Activated naive CD8-positive, alpha-beta T cell treated with anti-CD3 and anti-CD28 coated beads, Interleukin-2, amount 10 ng/mL, durations not matched to agents 7 days and 5 days (primary cell): ENCODE data around the gene EFCAB5. TPM values are rescaled to one million over a fixed set of nuclear protein-coding genes. Genes with fewer than 3 reads are reported as not detected.
"Not testable (repeated sequence)": the region's sequence is repeated elsewhere in the genome, so short reads cannot be mapped to it uniquely, and the experiment has no call there.

Source experiments
- ATAC-seq: fragments of 150-1000 bp; cut with Tn5 transposase; one replicate; pipeline ENCODE4 v1.10.0; 2021; ENCODE audit warnings: low read depth, moderate library complexity
- POLR2A ChIA-PET: fragments of 350-600 bp; sonication (Branson Sonifier 250); formaldehyde crosslinking; loops from one replicate; lab custom pipeline; 2021; ENCODE audit warnings: antibody characterized with exemption; lab: Charles Lee
- DNase-seq: peaks from one replicate; pipeline ENCODE4 v3.0.0; 2021
- H3K27ac Mint-ChIP-seq: one replicate; pipeline ENCODE4 v1.8.0; 2022; ENCODE audit warnings: mild to moderate bottlenecking, mixed read lengths
- H3K27me3 Mint-ChIP-seq: one replicate; pipeline ENCODE4 v1.8.0; 2022; ENCODE audit warnings: mild to moderate bottlenecking, moderate library complexity, mixed read lengths
- H3K36me3 Mint-ChIP-seq: one replicate; pipeline ENCODE4 v1.8.0; 2021; ENCODE audit warnings: mild to moderate bottlenecking, mixed read lengths
- H3K4me1 Mint-ChIP-seq: one replicate; pipeline ENCODE4 v1.8.0; 2021; ENCODE audit warnings: mixed read lengths
- H3K4me3 Mint-ChIP-seq: one replicate; pipeline ENCODE4 v1.8.0; 2022; ENCODE audit warnings: mild to moderate bottlenecking, moderate library complexity, mixed read lengths
- H3K9me3 Mint-ChIP-seq: one replicate; pipeline ENCODE4 v1.8.0; 2021; ENCODE audit warnings: mixed read lengths
- total RNA-seq, 2 experiments: library from RNA; stranded (reverse); gene quantifications; one replicate each; pipeline ENCODE4 v1.2.3, GENCODE V29; 2021

Gene EFCAB5
- total RNA-seq, 2 experiments from 2014 or later = 0.74 to 1.3 TPM

DNA sequence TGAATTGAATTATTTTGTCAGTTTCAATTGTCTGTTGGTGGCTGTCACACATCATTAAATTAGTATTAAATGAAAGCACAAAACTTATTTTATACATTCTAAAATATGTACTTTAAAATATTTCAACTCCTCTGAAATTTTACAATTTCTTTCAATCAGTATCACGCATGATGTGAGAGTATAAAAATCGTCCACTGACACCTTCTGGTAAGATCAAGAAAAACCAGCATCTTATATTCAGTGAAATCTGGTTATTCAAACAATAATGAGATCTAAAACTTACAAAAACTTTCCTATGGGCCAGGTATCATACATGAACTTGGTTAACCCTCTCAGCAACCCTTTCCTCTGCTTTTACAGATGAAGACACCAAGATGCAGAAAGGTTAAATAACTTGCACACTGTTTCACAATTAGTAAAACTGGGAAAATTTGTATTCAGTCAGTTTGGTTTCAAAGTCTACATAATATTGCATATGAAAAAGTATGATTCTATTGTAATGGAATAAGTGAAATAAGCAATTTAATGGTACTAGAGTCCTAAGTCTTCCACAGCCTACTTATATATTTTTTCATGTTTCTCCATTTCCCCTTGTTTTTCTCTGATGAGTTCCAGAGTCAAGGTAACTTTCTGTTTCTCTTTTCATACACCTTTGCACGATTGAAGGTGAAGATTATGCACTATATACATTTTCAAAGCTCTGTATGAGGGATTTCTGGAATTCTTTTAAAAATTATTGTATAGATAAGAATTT, 58.7 kb downstream of the EFCAB5 start:
- no peak for DNase-seq
- Mint-ChIP-seq H3K4me1 (peaks cover 9% of the 10 kb centered on the region), H3K27me3 (peaks cover 5% of the 10 kb centered on the region), H3K27ac (no peak overlapping the region), H3K9me3 (no peaks in the 10 kb centered on the region), H3K36me3 (no peaks in the 10 kb centered on the region), H3K4me3 (peak overlapping the region; percentile 46)
- no peak for ATAC-seq
- POLR2A ChIA-PET = no interaction called here

DNA sequence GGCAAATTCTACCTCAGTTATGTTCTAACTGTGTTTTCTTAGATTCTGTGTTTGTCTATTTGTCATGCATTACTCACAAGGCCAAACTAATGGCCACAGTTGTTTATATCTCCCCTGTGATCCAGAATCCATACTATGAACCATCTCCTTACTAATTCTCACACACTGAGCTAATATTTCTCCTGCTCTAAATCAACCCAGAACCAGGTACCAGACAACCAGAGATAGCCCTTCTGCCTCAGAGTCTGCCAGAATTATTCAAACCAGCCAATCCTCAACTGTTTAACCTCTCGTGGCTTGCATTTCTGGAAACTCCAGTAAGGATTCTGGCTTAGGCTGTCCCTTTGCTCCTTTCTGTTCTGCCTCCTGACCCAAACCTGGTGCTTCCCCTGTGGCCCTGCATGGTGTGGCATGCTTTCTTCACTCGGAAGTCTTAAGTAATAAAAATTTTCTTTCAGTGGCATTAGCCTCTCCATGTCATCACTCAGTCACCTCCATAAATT, 59.4 kb downstream of the EFCAB5 start:
- no peaks in the 10 kb centered on the region for H3K9me3 Mint-ChIP-seq
- H3K27ac Mint-ChIP-seq = peak overlapping the region; percentile 44
- POLR2A ChIA-PET = no interaction called here
- no peak for ATAC-seq
- no peak for DNase-seq
- peak overlapping the region; percentile 46 for H3K4me3 Mint-ChIP-seq
- peaks cover 9% of the 10 kb centered on the region for H3K4me1 Mint-ChIP-seq
- no peaks in the 10 kb centered on the region for H3K36me3 Mint-ChIP-seq
- peaks cover 3% of the 10 kb centered on the region for H3K27me3 Mint-ChIP-seq

GRCh38 chr17:30002088-30002487, 60.7 kb downstream of the EFCAB5 start:
- Mint-ChIP-seq H3K4me3 (no peak overlapping the region), H3K27ac (no peak overlapping the region), H3K9me3 (no peaks in the 10 kb centered on the region), H3K27me3 (no peaks in the 10 kb centered on the region), H3K4me1 (peaks cover 9% of the 10 kb centered on the region), H3K36me3 (no peaks in the 10 kb centered on the region)
- DNase-seq (no peak), ATAC-seq (no peak)
- POLR2A ChIA-PET = no interaction called here

GRCh38 chr17:30005709-30006320, 64.4 kb downstream of the EFCAB5 start:
- no peak for ATAC-seq
- no peak for DNase-seq
- POLR2A ChIA-PET = no interaction called here
- no peak overlapping the region for H3K4me3 Mint-ChIP-seq
- peaks cover 3% of the 10 kb centered on the region for H3K4me1 Mint-ChIP-seq
- no peaks in the 10 kb centered on the region for H3K27me3 Mint-ChIP-seq
- H3K9me3 Mint-ChIP-seq = no peaks in the 10 kb centered on the region
- no peaks in the 10 kb centered on the region for H3K36me3 Mint-ChIP-seq
- no peak overlapping the region for H3K27ac Mint-ChIP-seq

GRCh38 chr17:30011934-30012333, 70.5 kb downstream of the EFCAB5 start:
- H3K27ac Mint-ChIP-seq, DNase-seq, POLR2A ChIA-PET, ATAC-seq, H3K4me1 Mint-ChIP-seq, H3K9me3 Mint-ChIP-seq, H3K4me3 Mint-ChIP-seq, H3K36me3 Mint-ChIP-seq: not testable (repeated sequence)
- H3K27me3 Mint-ChIP-seq = peaks cover 16% of the 10 kb centered on the region

DNA sequence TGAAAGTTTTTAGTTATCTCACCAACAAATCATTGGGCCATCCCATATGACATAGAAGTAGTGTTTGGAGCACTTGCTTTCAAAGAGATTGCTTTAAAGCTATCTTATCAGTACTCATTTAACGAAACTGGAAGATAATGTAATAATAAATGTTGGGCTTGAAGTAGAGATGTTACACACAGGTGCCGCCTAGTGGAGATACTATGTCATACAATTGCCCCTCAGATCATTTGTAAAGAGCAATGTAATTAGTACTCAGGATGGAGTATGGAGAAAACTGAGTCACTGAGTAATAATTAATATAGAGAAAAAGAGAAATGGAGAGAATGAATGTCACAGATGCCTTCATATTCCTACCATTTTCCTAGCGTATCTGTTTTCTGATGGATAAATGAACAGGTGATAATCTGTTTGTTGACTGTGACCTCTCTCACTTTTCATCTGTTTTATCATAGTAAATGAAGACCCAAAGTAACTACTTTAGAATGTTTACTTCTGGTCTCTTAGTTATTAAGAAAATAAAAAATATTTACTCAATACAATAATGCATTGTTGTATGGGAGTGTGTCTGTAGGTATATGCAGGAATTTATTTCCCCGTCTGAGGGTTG, 80.4 kb downstream of the EFCAB5 start:
- no peak overlapping the region for H3K27ac Mint-ChIP-seq
- H3K4me1 Mint-ChIP-seq = no peaks in the 10 kb centered on the region
- no peak for ATAC-seq
- H3K27me3 Mint-ChIP-seq = peaks cover 13% of the 10 kb centered on the region
- H3K4me3 Mint-ChIP-seq = no peak overlapping the region
- no peaks in the 10 kb centered on the region for H3K9me3 Mint-ChIP-seq
- POLR2A ChIA-PET = no interaction called here
- DNase-seq = no peak
- H3K36me3 Mint-ChIP-seq = no peaks in the 10 kb centered on the region

- H3K27ac Mint-ChIP-seq, H3K27me3 Mint-ChIP-seq, DNase-seq, H3K36me3 Mint-ChIP-seq, H3K4me1 Mint-ChIP-seq, POLR2A ChIA-PET, H3K4me3 Mint-ChIP-seq, H3K9me3 Mint-ChIP-seq, ATAC-seq: not testable (repeated sequence)
Measured at GRCh38 chr17:30025325-30025724, 83.9 kb downstream of the EFCAB5 start.

GRCh38 chr17:30027676-30028075, 86.2 kb downstream of the EFCAB5 start:
- POLR2A ChIA-PET = no interaction called here
- no peak for ATAC-seq
- Mint-ChIP-seq H3K4me3 (no peak overlapping the region), H3K27me3 (peaks cover 6% of the 10 kb centered on the region), H3K27ac (no peak overlapping the region), H3K36me3 (no peaks in the 10 kb centered on the region), H3K4me1 (no peaks in the 10 kb centered on the region), H3K9me3 (no peaks in the 10 kb centered on the region)
- no peak for DNase-seq

- Mint-ChIP-seq H3K27ac (no peak overlapping the region), H3K27me3 (peaks cover 9% of the 10 kb centered on the region), H3K4me3 (no peak overlapping the region)
Measured at GRCh38 chr17:30031214-30031869, 89.9 kb downstream of the EFCAB5 start.

GRCh38 chr17:30035369-30035768, 93.9 kb downstream of the EFCAB5 start:
- no peak for ATAC-seq
- no peak overlapping the region for H3K27ac Mint-ChIP-seq

More at GRCh38 chr17:30031214-30031869, 89.9 kb downstream of the EFCAB5 start:
- H3K9me3 Mint-ChIP-seq = no peaks in the 10 kb centered on the region
- no peak for DNase-seq
- POLR2A ChIA-PET = no interaction called here
- ATAC-seq = no peak
- no peaks in the 10 kb centered on the region for H3K4me1 Mint-ChIP-seq
- H3K36me3 Mint-ChIP-seq = no peaks in the 10 kb centered on the region

DNA sequence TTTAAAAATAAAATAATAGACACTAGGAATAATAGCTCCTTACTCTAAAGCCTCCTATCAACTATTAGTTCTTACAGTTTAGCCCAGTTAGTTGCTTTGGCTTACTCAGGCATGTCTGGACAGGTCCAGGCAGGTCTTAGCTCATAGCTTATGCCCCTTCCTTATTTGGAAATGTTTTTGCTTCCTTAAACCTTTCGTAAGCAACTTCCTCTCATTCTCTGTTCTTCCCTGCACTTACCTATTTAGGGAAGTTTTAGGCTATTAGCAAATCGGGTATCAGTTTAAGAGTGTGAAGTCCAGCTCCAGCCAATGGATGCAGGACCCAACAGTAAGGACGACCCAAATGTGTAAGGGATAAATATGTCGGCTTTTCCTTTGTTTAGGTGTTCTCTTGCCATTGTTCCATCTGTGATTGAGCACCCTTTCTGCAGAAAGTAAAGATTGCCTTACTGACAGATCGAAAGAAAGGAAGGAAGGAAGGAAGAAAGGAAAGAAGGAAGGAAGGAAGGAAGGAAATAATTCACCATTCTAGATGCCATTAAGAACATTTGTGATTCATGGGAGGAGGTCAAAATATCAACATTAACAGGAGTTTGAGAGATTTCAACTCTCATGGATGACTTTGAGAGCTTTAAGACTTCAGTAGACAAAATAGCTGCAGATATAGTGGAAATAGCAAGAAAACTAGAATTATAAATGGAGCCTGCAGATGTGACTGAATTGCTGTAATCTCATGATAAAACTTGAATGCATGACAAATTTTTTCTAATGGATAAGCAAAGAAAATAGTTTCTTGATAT, 99.5 kb downstream of the EFCAB5 start:
- ATAC-seq, H3K27ac Mint-ChIP-seq, DNase-seq, H3K4me1 Mint-ChIP-seq, POLR2A ChIA-PET, H3K4me3 Mint-ChIP-seq, H3K9me3 Mint-ChIP-seq: not testable (repeated sequence)
- Mint-ChIP-seq H3K36me3 (peaks cover 14% of the 10 kb centered on the region), H3K27me3 (peaks cover 27% of the 10 kb centered on the region)

More at GRCh38 chr17:30035369-30035768, 93.9 kb downstream of the EFCAB5 start:
- Mint-ChIP-seq H3K4me1 (peaks cover under 1% of the 10 kb centered on the region), H3K27me3 (peaks cover 8% of the 10 kb centered on the region), H3K36me3 (peaks cover 3% of the 10 kb centered on the region), H3K4me3 (no peak overlapping the region), H3K9me3 (no peaks in the 10 kb centered on the region)
- POLR2A ChIA-PET = no interaction called here
- DNase-seq = no peak

DNA sequence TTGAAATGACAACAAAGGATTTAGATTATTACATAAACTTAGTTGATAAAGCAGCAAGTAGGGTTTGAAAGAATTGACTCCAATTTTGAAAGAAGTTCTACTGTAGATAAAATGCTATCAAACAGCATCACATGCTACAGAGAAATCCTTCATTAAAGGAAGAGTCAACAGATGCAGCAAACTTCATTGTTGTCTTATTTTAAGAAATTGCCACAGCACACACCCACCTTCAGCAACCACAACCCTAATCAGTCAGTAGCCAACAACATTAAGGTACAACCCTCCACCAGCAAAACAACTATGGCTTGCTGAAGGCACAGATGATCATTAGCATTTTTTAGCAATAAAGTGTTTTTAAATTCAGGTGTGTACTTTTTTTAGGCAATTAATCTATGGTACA, 100.1 kb downstream of the EFCAB5 start:
- ATAC-seq (no peak), DNase-seq (no peak)
- H3K4me1 Mint-ChIP-seq = peaks cover 5% of the 10 kb centered on the region
- H3K9me3 Mint-ChIP-seq = peaks cover 10% of the 10 kb centered on the region
- H3K27ac Mint-ChIP-seq = no peak overlapping the region
- no peak overlapping the region for H3K4me3 Mint-ChIP-seq
- peaks cover 27% of the 10 kb centered on the region for H3K27me3 Mint-ChIP-seq
- POLR2A ChIA-PET = no interaction called here
- H3K36me3 Mint-ChIP-seq = peaks cover 14% of the 10 kb centered on the region

DNA sequence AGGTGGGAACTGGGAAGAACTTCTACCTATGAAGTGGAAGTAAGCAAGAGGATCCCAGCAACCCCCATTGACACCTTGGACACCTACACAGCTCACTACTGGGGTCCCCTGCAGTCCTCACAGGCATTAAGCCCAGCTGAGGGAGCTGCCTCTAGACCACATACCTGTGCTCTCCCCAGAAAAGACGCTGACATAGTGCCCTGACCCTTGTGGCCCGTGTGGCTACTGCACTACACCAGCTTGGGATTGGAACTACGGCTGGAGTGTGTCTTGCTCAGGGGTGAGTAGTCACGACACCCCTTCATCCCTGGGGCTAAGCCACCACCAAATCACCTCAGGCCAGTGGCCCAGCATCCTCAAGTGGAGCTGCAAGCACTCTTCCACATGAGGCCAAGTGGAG, 120.9 kb downstream of the EFCAB5 start:
- POLR2A ChIA-PET = no interaction called here
- peaks cover 9% of the 10 kb centered on the region for H3K36me3 Mint-ChIP-seq
- no peak for ATAC-seq
- no peaks in the 10 kb centered on the region for H3K4me1 Mint-ChIP-seq
- H3K4me3 Mint-ChIP-seq = no peak overlapping the region
- peaks cover 35% of the 10 kb centered on the region for H3K27me3 Mint-ChIP-seq
- no peak for DNase-seq
- peaks cover 18% of the 10 kb centered on the region for H3K9me3 Mint-ChIP-seq
- no peak overlapping the region for H3K27ac Mint-ChIP-seq
